HG03139 (cell line): Measurements from ENCODE around the gene MAST4.

Source experiments
- ATAC-seq: cut with Tn5 transposase; IDR thresholded peaks from one replicate; pipeline ENCODE4 v1.9.1; 2021; ENCODE audit not compliant: unreplicated experiment

Gene MAST4

DNA sequence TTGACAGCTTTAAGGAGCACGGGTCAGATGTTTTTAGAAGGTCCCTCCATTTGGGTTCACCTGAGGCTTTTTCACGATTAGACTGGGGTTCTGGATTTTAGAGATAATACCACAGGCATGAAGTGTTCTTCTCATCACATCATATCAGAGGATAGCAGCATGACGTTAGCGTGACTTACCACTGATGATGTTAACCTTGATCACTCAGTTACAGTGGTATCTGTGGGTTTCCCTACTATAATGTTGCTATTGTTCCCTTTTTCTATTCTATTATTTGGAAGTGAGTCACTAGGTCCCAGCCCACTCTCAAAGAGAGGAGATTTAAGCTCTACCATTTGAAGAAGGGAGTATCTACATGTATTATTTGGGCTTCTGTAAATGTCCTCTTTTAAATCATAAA, 300.0 kb downstream of the MAST4 start:
- no peak for ATAC-seq

DNA sequence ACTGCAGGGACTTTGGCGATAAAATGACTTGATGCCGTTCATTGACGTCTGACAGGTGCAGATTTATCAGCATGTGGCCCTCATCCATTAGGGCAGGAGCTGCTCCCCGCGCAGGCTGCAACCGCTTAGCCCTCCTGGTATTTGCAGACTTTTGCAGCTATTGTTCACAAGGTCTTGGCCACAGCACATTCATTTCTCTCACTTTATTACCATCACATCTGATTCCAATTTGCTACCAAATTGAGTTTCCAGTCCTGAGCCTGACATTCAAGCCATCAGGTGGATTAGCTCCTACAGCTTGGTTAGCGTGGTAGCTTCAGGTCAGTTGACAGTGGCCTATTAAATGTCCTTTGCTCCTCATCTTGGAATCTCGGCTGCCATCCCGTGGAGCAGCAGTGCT, 301.2 kb downstream of the MAST4 start:
- no peak for ATAC-seq

DNA sequence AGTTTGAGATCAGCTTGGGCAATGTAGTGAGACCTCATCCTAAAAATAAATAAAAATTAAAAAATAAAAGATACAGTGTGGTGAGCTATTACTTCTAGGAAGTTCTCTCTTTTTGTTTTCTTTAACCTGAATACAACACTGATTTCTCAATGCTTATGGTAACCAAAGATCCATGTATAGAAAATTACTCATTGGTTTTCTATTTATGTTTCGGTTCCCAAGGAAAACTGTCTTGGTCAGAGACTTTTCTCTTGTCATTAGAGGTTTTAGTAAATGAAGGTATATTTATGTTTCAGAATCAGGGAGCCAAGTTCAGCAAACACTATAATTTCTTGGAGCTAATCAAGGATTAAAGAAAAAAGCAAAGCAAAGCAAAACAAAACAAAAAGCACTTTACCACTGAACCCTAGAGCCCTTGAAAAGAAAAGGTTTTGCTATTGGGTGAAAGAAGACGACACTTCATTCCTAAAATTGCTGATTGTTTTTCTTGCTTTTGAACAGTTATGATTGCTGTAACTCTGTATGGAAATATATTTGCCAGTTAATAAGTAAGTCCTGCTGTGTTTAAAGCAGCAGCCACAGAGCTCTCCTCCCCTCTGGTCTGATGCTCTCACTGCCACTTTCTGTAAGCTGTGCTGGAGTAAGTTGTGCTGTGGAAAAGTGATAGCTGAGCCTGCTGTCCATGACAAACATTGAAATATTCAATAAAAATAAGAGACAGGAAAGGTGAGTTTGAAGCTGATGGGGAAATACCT, 302.2 kb downstream of the MAST4 start:
- ATAC-seq = no peak

DNA sequence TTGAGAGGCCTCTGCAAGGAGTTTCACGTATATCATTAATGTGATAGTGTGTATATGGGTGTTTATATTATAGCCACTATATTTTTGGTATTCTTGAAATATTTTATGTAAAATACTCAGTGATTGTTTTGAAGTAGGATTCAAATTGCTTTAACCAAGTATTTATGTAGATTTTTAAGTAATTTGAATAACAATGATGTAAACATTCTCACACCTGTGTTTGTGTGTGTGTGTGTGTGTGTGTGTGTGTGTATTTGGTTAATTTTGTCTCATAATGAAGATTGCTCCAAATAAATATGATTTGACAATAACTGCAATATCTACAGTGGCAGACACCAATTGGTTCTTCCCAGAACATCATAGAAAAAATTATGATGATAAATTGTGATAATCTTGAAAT, 307.0 kb downstream of the MAST4 start:
- no peak for ATAC-seq

DNA sequence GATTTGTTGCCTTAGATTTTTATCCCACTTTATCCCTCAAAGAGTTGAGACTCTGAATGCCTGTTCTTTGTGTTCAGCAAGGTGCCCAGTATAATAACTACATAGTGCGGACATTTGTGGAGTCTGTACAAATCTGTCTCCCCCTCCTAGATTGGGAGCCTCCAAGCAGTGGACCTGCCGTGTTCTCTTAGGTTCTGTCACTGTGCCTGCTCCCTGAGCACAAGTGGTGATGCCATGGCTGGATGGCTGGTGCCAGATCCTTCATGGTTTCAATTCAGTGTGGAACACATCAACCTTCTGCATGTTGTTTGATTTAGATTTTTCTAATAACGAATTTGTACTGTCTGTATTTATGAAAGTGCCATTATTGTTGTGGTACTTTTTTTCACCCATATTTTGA, 307.5 kb downstream of the MAST4 start:
- no peak for ATAC-seq

DNA sequence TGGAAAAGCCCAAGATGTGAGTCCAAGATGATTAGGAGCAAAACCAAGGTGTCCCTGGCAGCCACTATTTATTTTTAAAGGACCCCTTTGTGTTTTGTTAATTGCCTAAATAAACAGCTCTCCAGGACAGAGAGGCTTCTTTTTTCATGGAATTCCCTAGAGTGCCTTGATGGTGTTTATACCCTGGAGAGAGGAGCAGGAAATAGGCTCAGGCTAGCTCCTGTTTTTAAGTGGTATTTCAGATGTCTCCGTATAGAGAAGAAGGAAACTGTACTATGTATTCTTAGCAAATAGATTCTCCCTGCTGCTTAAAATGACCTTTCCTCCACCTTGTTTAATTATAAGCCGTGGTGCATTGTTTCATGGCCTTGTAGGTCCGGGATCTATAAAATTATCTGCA, 308.0 kb downstream of the MAST4 start:
- no peak for ATAC-seq

DNA sequence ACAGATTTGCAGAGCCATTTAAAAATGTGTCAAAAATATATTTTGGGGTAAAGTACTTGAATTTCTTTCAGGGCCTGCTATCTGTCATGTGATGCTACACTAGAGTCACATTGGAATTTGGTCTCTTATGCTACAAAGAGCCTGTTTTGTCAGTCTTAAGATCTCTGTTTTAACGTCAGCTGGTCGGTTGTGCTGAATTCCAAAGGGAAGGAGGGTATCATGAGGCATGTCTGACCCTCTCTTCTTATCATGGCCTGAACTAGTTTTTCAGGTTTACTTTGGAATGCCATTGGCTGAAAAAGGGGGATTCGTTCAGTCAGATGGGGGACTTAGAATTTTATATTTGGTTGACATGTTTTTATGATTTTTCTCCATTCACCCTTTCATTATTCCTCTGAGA, 309.8 kb downstream of the MAST4 start:
- no peak for ATAC-seq

DNA sequence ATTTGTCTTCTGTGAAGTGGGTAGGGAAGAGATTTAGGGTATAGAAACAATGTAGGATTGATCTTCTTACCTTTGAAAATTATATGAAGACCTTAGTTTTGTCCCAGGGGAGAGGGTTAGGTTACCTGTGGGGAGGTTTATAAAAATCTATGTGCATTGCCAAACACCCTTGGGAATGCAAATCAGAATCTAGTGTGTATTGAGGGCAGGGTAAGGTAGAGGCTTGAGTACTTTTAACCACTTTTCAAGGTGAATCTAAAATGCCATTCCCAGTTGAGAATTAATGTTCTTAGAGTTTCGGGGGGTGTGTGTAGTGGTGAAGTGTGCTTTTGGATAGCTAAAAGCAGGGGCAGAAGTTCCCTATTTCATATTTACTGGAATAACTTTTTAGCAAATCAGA, 312.0 kb downstream of the MAST4 start:
- ATAC-seq = no peak

DNA sequence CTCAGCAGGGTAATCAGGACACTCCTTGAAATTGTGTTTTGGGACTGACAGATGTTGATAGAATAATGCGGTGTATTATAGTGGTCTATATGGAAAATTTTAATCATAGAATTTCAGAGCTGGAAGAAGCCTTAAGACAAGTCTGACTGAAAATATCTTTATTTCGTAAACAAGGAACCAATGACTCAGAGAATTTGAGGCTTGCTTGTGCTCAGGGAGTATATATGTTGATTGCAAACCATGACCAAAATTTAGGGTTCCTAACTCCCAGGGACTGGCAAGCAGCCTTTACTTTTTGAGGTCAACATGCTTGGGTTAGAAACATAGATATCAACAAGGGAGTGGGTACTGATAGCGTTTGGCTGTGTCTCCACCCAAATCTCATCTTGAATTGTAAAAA, 313.2 kb downstream of the MAST4 start:
- ATAC-seq = no peak

DNA sequence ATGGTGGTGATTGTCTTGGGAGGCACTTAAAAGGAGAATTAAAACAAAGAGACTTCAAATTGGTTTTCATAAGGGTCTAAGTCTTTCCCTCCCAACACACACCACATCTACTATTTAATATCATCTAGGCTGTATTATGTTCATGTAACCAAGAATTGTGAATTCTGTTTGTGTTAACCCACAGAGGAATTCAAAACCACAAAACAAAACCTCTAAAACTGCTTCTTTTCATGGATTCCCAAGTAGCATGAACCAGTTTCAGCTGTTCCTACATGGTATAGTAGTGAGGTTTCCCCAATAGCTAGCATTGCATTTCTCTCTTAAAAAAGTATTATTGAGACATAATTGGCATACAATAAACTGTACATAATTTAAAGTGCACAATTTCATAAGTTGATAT, 316.6 kb downstream of the MAST4 start:
- no peak for ATAC-seq

DNA sequence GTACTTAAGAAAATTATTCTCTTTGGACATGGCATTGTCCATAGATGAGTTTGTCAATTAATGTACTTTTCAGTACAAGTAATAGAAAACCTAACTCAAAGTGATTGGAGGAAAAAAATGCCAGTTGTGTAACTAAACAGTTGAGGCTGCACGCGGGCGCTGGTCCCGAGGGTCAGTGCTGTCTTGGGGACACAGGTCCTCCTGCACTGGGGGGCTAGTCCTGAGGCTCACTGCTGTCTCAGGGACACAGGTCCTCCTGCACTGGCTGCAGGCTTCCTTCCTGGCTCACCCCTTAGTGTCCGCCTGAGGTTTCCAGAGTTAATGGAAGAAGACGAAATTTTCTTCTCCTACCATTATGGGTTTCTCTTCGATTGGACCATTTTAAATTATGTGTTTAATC, 319.3 kb downstream of the MAST4 start:
- ATAC-seq = no peak

DNA sequence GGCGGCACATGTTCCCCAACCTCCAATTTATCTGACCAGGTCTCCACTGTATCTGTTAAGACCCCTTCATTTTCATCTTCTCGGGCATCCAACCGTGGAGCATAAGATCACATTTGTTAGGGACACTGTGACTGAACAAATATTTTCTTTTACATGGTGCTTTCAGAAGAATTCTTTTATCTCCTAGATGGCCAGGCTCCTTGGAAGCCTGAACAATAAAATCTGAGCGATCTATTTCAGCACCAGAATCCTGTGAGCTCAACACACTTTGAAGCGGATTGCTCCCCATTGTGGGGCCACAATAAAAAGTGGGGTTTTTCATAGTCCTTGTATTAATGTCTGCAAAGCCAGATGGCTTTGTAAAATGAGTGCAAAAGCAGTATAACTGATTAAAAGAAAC, 326.7 kb downstream of the MAST4 start:
- ATAC-seq = no peak

DNA sequence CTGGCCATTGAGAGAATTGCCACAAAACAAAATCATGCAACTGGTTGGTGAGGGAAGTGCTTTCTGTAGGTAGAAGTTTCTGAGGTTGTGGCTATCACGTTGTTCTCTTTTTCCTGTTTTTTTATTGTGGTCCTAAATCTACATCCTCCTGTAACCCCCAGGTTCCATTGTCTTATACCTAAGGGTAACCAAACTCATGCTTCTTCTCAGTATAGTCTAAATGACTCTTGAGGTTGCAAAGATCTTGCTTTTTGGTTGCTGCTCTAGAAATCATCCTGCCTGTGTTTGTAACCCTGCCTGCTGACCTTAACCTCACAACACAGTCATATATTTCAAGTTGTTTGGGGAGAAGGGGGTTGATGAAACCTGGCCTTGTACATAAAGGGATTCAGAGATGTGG, 327.3 kb downstream of the MAST4 start:
- ATAC-seq = no peak

DNA sequence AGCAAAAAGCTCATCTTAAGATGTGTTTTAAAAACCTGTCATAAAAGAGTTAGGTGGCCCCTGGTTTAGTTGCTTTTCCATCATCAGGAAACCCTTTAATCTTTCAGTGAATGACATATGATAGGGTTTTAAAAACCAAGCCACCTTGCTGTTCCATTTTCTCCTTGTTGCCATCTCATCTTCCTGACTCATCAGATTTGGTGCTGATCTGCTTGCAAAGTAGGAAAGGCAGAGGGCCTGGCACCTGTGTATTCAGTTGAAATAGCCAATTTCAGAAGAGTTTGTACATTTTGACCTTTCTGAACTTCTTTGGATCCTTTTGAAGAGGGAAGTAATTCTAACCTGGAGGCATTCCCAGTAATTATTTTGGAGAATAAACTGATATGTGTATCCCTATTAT, 327.7 kb downstream of the MAST4 start:
- no peak for ATAC-seq

DNA sequence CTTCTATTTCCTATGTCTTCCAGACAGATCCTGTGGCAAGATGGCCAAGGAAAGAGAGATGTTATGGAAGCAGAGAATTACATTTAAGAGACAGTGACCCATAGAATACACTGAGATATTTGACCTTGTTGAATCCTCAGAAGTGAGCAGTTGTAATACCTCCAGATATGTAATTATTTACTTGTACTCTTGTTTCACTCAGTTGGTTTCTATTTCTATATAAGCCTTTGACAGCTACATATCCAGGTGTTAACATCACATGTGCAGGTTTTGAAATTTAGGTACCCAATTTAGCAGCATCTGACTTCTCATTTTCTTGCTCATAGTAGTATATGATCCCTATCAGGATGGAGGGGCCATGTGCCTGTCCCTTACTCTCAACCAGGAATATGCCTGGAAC, 330.9 kb downstream of the MAST4 start:
- no peak for ATAC-seq

DNA sequence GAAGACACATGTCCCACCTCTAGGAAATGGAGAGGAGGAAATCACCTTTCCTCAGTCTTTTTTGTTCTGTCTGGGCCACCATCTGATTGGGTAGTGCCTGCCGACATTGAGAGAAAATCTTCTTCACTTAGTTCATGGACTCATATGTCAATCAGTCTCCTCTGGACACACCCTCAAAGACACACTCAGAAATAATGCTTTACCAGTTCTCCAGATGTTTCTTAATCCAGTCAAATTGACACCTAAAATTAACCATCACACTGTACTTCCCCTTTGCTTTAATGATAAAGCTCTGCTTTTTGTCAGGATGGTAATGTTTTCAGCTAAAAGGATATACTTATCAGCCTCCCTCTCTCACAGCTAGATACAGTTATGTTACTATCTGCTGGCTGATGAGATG, 333.1 kb downstream of the MAST4 start:
- no peak for ATAC-seq

DNA sequence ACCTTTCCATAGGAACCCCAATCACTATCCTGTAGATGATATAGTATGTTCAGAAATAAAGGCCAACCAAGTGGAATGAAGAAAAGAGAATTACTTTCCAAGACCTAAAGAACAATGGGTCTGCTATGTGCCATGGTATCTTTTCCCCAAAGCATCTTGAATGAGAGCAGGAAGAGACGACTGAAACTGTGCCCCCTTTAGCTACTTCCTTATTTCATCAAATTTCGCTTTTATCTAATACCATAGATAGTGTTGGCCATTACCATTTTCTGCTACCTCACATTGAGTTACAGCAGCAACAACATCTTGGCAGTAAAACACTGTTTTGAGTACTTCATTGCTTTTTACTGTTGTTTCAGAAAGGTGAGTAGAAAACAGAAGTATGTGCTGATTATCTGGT, 333.8 kb downstream of the MAST4 start:
- no peak for ATAC-seq

DNA sequence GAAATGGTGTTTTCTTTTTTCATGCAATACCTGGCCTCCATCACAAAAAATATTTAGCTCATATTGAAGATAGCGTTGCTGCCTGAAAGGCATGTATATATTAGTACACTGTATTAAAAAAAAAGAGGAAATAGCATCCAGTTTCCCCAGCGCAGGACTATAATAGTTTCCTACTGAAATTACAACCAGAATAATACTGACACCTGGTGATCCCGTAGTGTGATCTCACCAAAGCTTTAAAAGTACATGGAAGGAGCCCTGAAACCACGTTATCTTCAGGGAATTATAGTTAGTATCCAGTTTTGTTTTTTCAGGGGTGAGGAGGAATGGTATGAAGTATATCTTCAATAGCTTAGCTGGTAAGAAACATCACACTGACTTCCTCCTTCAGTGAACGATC, 335.5 kb downstream of the MAST4 start:
- no peak for ATAC-seq

DNA sequence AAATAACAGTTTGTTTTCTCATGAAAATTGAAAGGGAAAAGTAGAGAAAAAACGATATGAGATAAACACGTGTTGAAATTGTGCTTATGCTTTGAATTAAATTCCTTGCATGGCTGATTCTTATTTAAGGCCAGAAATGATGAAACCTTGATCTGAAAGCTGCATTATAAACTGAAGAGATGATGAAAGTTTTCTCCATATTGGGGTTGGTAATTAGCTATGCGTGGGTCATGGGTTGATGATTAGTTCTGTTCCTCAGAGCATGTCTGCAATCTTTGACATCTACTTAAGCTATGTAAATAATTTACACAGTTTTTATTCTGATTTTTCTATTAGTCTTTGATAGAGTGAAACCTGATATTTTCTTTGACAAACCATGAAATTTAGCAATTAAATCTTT, 336.3 kb downstream of the MAST4 start:
- ATAC-seq = no peak

DNA sequence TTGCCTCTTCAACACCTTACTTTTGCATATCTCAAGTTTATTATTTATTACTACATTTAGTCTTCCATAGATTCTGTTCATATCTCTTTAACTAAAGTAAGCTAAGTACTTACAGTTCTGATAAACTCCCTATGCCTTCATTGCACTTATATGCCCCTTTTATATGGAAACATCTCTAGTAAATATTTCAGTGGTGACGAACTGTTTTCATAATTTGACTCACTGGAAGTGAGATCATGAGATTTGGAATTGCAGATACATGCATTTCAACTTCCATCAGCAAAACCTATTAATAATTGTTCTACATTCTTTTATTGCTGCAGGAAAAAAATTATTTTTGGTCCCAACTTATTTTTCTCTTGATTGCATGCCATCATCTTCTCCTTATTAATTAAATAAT, 336.9 kb downstream of the MAST4 start:
- ATAC-seq = no peak

DNA sequence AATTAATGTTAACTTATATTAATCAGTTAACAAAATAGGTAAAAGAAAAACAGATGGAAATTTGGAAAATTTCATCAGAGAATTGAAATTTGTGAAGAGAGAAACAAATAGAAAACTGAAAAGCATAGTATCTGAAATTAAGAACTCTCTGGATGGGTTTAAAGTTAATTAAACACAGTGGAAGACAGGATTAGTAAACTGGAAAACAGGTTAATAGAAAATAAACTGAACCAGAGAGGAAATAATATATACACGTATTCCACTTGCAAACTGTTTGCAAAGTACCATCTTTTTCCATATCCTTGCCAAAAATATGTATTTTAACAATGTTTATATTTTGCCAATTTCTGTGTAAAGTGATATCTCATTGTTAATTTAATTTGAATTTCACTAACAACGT, 342.9 kb downstream of the MAST4 start:
- no peak for ATAC-seq

DNA sequence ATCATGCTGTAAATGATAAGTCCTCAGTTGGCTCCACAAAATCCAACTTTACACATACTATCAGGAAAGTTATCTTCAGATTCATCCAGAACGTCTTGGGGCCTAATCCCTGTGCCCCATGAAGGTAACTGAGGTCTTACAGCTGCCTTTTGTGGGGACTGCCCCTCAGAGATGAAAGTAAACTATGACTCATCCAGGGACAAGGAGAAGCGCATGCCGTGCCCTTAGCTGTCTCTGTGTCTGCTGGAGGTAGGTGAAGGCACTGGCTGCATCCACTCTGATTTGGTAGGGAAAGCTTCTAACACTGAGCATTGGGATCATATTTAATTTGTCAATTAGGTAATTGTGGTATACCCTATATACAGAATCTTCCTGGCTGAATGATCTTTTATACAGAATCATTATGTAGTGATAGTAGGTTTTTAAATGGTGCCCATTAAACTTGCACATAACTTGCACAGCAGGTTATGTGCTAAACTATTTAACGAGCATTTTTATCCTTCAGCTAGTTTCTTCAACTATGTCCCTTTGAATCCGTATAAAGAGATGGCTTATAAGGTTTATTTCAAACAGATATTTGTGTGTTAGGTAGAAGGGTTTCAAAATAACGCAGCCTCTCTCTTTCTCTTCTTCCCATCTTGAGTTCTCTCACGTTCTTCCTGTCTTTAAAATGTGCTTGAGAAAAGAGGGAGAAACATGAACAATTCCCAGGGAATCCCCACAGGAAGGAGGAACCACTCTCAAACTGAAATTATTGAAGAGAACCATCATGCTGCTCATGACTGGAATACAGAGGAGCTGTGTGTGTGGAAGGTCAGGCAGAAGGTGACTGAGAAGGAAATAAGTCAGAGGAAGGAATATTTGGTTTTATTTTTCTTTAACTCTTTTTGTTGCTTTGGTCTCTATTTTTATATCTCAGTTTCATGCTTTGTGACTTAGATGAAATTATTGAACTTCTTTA, 349.5 kb downstream of the MAST4 start:
- ATAC-seq = no peak
